Calu3 (cell line): ENCODE data around the gene DENND5B. TPM values are rescaled to one million over a fixed set of nuclear protein-coding genes. Genes with fewer than 3 reads are reported as not detected.

Experiments
- BruUV-seq: library from RNA; stranded (reverse); fragments of 400-500 nt; replicated peaks from 2 replicates; lab custom pipeline; 2021; lab: Mats Ljungman, UMichigan
- CTCF ChIA-PET: fragments of 300-600 bp; sonication (Branson Sonifier 250); formaldehyde crosslinking; loops from one replicate; lab custom pipeline; 2022; ENCODE audit warnings: antibody characterized with exemption; lab: Charles Lee
- DNase-seq: peaks from one replicate; pipeline ENCODE4 v3.0.0; 2022
- H3K27ac Mint-ChIP-seq: one replicate; pipeline ENCODE4 v1.8.0; 2022; ENCODE audit warnings: mixed read lengths; ENCODE audit not compliant: unreplicated experiment
- H3K27me3 Mint-ChIP-seq: one replicate; pipeline ENCODE4 v1.8.0; 2022; ENCODE audit warnings: mixed read lengths; ENCODE audit not compliant: unreplicated experiment
- H3K36me3 Mint-ChIP-seq: one replicate; pipeline ENCODE4 v1.8.0; 2022; ENCODE audit warnings: mild to moderate bottlenecking, moderate library complexity, mixed read lengths; ENCODE audit not compliant: insufficient read depth, unreplicated experiment
- H3K4me1 Mint-ChIP-seq: one replicate; pipeline ENCODE4 v1.8.0; 2022; ENCODE audit warnings: mild to moderate bottlenecking, low read depth, mixed read lengths; ENCODE audit not compliant: unreplicated experiment
- H3K4me3 Mint-ChIP-seq: one replicate; pipeline ENCODE4 v1.8.0; 2022; ENCODE audit warnings: mild to moderate bottlenecking, low read depth, moderate library complexity, mixed read lengths; ENCODE audit not compliant: unreplicated experiment
- H3K9me3 Mint-ChIP-seq: one replicate; pipeline ENCODE4 v1.8.0; 2022; ENCODE audit warnings: low read depth, mixed read lengths; ENCODE audit not compliant: unreplicated experiment
- CTCF ChIP-seq: fragments of 200-600 bp; IDR thresholded peaks from one replicate; pipeline ENCODE4 v1.8.0; 2022; ENCODE audit warnings: antibody characterized with exemption; ENCODE audit not compliant: unreplicated experiment
- intact Hi-C: fragments of 100-400 bp; cut with micrococcal nuclease; formaldehyde crosslinking; loops from one replicate; pipeline ENCODE4 v1.10.0; 2022; ENCODE audit not compliant: unreplicated experiment
- total RNA-seq: library from RNA; stranded (reverse); gene quantifications from 2 replicates; pipeline ENCODE4 v1.2.3, GENCODE V29; 2022

Gene DENND5B
- total RNA-seq, 1 experiment from 2014 or later, result 10.2 TPM

- DNase-seq, result no peak
- no peaks in the 10 kb centered on the region for H3K27me3 Mint-ChIP-seq
- no peaks in the 10 kb centered on the region for H3K36me3 Mint-ChIP-seq
- intact Hi-C loops, result loop anchor here (10.0 kb wide), 1 partner anchor 136 kb away; no protein-coding TSS in a partner anchor
- no peaks in the 10 kb centered on the region for H3K9me3 Mint-ChIP-seq
- CTCF ChIA-PET, result no interaction called here
- no TSS peak for BruUV-seq
- no peak for TF ChIP-seq CTCF
- no peaks in the 10 kb centered on the region for H3K4me1 Mint-ChIP-seq
- no peak overlapping the region for H3K27ac Mint-ChIP-seq
- no peak overlapping the region for H3K4me3 Mint-ChIP-seq
Observed at GRCh38 chr12:31631023-31631724, 40.2 kb upstream of the DENND5B start.

GRCh38 chr12:31629756-31630732 is 39.1 kb upstream of the DENND5B start:
- Mint-ChIP-seq H3K27ac (no peak overlapping the region), H3K4me1 (no peaks in the 10 kb centered on the region), H3K4me3 (no peak overlapping the region), H3K36me3 (no peaks in the 10 kb centered on the region), H3K9me3 (no peaks in the 10 kb centered on the region), H3K27me3 (no peaks in the 10 kb centered on the region)
- no peak for TF ChIP-seq CTCF
- no TSS peak for BruUV-seq
- intact Hi-C loops, result loop anchor here (10.0 kb wide), 1 partner anchor 135 kb away; no protein-coding TSS in a partner anchor
- CTCF ChIA-PET, result no interaction called here
- DNase-seq, result no peak

GRCh38 chr12:31627456-31628054 is 36.6 kb upstream of the DENND5B start:
- Mint-ChIP-seq H3K36me3 (no peaks in the 10 kb centered on the region), H3K9me3 (no peaks in the 10 kb centered on the region), H3K27me3 (no peaks in the 10 kb centered on the region), H3K27ac (no peak overlapping the region), H3K4me1 (no peaks in the 10 kb centered on the region), H3K4me3 (no peak overlapping the region)
- CTCF ChIA-PET, result interaction anchor here (0.8 kb wide), 1 partner anchor 51 kb away, joined by 3 read pairs; no protein-coding TSS in a partner anchor
- TF ChIP-seq CTCF, result no peak
- BruUV-seq, result no TSS peak
- intact Hi-C loops, result no loop called here
- DNase-seq, result no peak

GRCh38 chr12:31626270-31626995 is 35.5 kb upstream of the DENND5B start:
- DNase-seq, result no peak
- intact Hi-C loops, result no loop called here

More at GRCh38 chr12:31626270-31626995, 35.5 kb upstream of the DENND5B start:
- CTCF ChIA-PET, result no interaction called here
- H3K36me3 Mint-ChIP-seq, result no peaks in the 10 kb centered on the region
- H3K27me3 Mint-ChIP-seq, result no peaks in the 10 kb centered on the region
- no TSS peak for BruUV-seq
- no peak for TF ChIP-seq CTCF
- no peaks in the 10 kb centered on the region for H3K4me1 Mint-ChIP-seq
- no peak overlapping the region for H3K27ac Mint-ChIP-seq
- no peaks in the 10 kb centered on the region for H3K9me3 Mint-ChIP-seq
- H3K4me3 Mint-ChIP-seq, result no peak overlapping the region
